KMS-11 (cell line): ENCODE measurements around the gene HECTD2.

Experiments
- H2AFZ ChIP-seq: fragments of 200-600 bp; sonication (generic); 2 replicates; pipeline ENCODE4 v1.6.1; 2016; ENCODE audit warnings: antibody characterized with exemption, mixed run types, low read depth
- H3K27ac ChIP-seq: fragments of 200-600 bp; sonication (generic); 2 replicates; pipeline ENCODE4 v1.6.1; 2016; ENCODE audit warnings: mild to moderate bottlenecking, mixed run types
- H3K27me3 ChIP-seq: fragments of 200-600 bp; sonication (generic); 2 replicates; pipeline ENCODE4 v1.6.1; 2017; ENCODE audit warnings: mild to moderate bottlenecking, low read depth, mixed run types, moderate library complexity; ENCODE audit not compliant: insufficient read depth
- H3K36me3 ChIP-seq: fragments of 200-600 bp; sonication (generic); 2 replicates; pipeline ENCODE4 v1.6.1; 2017; ENCODE audit warnings: mild to moderate bottlenecking, mixed run types; ENCODE audit not compliant: insufficient read depth
- H3K4me1 ChIP-seq: fragments of 200-600 bp; sonication (generic); 2 replicates; pipeline ENCODE4 v1.6.1; 2016; ENCODE audit warnings: mild to moderate bottlenecking, low read depth, mixed run types; ENCODE audit not compliant: poor library complexity, severe bottlenecking
- H3K4me2 ChIP-seq: fragments of 200-600 bp; sonication (generic); 2 replicates; pipeline ENCODE4 v1.7.0; 2016; ENCODE audit warnings: mild to moderate bottlenecking, mixed run types
- H3K4me3 ChIP-seq: fragments of 200-600 bp; sonication (generic); IDR thresholded peaks from 2 replicates; pipeline ENCODE4 v1.6.1; 2017; ENCODE audit warnings: low read depth, low read length, mixed read lengths; ENCODE audit not compliant: insufficient read depth
- H3K79me2 ChIP-seq: fragments of 200-600 bp; sonication (generic); 2 replicates; pipeline ENCODE4 v1.6.1; 2016; ENCODE audit warnings: low read depth, mixed run types; ENCODE audit not compliant: insufficient read depth
- H3K9ac ChIP-seq: fragments of 200-600 bp; sonication (generic); 2 replicates; pipeline ENCODE4 v1.6.1; 2016; ENCODE audit warnings: mild to moderate bottlenecking, mixed run types
- H4K20me1 ChIP-seq: fragments of 200-600 bp; sonication (generic); 2 replicates; pipeline ENCODE4 v1.6.1; 2016; ENCODE audit warnings: mild to moderate bottlenecking, mixed run types; ENCODE audit not compliant: insufficient read depth
- TF ChIP-seq, protein P1 (sequence below): fragments of 200-600 bp; sonication (generic); conservative IDR thresholded peaks from 2 replicates; pipeline ENCODE4 v1.6.1; 2017; ENCODE audit warnings: low read depth, mild to moderate bottlenecking, antibody characterized with exemption, low read length, moderate library complexity, mixed read lengths

The HECTD2 gene

DNA sequence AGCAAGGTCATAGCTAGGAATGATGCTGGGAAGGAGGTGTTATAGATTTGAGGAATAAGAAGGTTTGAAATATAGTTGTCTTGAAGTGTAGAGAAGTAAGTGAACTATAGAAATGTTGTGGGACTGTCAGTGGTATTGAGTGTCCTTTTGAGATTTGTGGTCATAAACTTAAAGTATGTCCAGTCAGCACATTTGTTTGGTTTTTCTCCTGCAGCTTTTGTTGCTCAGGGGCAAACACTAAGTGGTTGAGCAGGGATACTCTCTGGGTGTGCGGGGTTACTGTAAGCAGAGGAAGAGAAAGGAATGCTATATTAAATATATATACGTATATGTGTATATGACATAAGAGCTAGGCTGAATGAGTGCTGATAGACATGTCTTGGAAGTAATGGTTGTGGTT, 67.1 kb downstream of the HECTD2 start:
- TF ChIP-seq, protein P1, sequence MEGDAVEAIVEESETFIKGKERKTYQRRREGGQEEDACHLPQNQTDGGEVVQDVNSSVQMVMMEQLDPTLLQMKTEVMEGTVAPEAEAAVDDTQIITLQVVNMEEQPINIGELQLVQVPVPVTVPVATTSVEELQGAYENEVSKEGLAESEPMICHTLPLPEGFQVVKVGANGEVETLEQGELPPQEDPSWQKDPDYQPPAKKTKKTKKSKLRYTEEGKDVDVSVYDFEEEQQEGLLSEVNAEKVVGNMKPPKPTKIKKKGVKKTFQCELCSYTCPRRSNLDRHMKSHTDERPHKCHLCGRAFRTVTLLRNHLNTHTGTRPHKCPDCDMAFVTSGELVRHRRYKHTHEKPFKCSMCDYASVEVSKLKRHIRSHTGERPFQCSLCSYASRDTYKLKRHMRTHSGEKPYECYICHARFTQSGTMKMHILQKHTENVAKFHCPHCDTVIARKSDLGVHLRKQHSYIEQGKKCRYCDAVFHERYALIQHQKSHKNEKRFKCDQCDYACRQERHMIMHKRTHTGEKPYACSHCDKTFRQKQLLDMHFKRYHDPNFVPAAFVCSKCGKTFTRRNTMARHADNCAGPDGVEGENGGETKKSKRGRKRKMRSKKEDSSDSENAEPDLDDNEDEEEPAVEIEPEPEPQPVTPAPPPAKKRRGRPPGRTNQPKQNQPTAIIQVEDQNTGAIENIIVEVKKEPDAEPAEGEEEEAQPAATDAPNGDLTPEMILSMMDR: no peak
- H3K27me3 ChIP-seq: no peaks in the 10 kb centered on the region
- H4K20me1 ChIP-seq: no peaks in the 10 kb centered on the region
- no peaks in the 10 kb centered on the region for H3K4me1 ChIP-seq
- H3K36me3 ChIP-seq: no peaks in the 10 kb centered on the region
- H3K9ac ChIP-seq: no peak overlapping the region
- H2AFZ ChIP-seq: no peak overlapping the region
- H3K79me2 ChIP-seq: no peaks in the 10 kb centered on the region
- H3K4me2 ChIP-seq: no peak overlapping the region
- H3K27ac ChIP-seq: no peak overlapping the region
- no peak overlapping the region for H3K4me3 ChIP-seq

DNA sequence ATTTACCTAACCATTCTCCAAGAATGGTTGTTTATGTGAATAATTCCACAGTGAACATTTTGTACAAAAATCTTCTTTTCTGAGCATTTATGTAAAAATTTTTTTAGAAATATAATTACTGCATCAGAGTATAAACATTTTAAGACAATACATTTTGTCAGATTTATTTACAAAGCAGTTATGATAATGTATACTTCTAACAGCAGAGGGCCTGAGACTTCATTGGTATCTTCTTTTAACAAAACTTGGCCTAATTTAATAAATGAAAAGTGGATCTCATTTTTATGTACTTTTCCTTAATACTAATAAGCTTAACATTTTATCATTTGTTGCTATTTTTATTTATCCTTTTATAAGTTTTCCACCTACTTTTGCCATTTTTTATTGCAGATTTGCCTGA, 69.4 kb downstream of the HECTD2 start:
- H3K4me3 ChIP-seq: no peak overlapping the region
- no peaks in the 10 kb centered on the region for H3K4me1 ChIP-seq
- H3K4me2 ChIP-seq: no peak overlapping the region
- no peak overlapping the region for H2AFZ ChIP-seq
- TF ChIP-seq, protein P1: no peak
- no peaks in the 10 kb centered on the region for H3K36me3 ChIP-seq
- no peaks in the 10 kb centered on the region for H4K20me1 ChIP-seq
- no peaks in the 10 kb centered on the region for H3K27me3 ChIP-seq
- no peak overlapping the region for H3K9ac ChIP-seq
- no peak overlapping the region for H3K27ac ChIP-seq
- no peaks in the 10 kb centered on the region for H3K79me2 ChIP-seq

DNA sequence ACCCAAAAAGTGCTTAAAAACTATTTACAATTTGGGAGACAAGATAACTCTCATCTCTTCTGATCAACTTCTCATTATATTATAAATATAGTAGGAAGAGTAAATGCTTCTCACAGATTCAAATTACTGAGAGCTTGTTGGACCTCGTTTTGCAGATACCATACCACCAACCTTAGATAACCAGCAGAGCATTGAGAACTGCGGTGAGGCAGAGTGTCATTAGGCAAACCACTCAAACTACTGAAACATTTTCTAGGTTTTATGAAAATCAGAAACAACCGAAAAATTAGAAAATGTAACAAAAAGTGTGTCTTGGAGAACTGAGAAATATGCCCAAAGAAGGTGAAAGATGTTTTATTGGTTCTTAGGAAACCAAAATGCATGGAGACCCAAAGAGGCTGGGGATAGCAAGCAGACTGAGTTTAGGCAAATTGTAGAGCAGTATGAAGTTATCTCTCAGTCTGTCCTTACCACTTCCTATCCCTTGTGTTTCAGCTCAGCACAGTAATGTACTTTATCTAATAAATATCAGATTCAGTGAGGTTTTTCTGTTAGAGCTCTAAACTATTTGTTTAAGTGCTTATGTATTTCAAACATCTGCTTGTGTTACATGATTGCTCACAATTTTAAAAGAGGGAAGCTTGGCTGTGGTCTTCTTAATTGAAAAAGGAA, 77.9 kb downstream of the HECTD2 start:
- Histone ChIP-seq H3K9ac (no peak overlapping the region), H3K4me2 (no peak overlapping the region), H4K20me1 (no peaks in the 10 kb centered on the region), H3K79me2 (no peaks in the 10 kb centered on the region), H3K4me1 (no peaks in the 10 kb centered on the region), H3K36me3 (no peaks in the 10 kb centered on the region), H3K4me3 (no peak overlapping the region), H3K27ac (no peak overlapping the region), H3K27me3 (no peaks in the 10 kb centered on the region), H2AFZ (no peak overlapping the region)
- TF ChIP-seq, protein P1: no peak

DNA sequence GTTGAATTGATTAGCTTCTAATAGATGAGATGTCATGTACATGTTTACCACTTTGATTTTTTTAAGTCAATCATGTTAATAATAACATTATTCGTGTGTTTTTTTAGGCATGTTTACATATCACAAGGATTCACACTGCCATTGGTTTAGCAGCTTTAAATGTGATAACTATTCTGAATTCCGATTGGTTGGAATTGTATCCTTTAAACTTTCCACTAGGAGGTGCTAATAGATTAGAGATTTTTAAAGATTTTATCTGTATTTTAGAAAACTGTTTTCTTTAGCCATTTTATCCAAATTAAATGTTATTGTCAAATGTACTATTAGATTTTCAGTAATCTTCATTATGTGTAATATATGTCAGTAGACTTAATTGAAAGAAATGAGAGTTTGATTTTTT, 83.2 kb downstream of the HECTD2 start:
- Histone ChIP-seq H3K27ac (no peak overlapping the region), H2AFZ (no peak overlapping the region), H4K20me1 (no peaks in the 10 kb centered on the region)

More for the DNA sequence above, 83.2 kb downstream of the HECTD2 start:
- no peak overlapping the region for H3K4me2 ChIP-seq
- TF ChIP-seq, protein P1: peak; percentile 52
- H3K9ac ChIP-seq: no peak overlapping the region
- H3K36me3 ChIP-seq: no peaks in the 10 kb centered on the region
- no peaks in the 10 kb centered on the region for H3K27me3 ChIP-seq
- no peak overlapping the region for H3K4me3 ChIP-seq
- no peaks in the 10 kb centered on the region for H3K4me1 ChIP-seq
- H3K79me2 ChIP-seq: no peaks in the 10 kb centered on the region
